Fibroblast of mammary gland (primary cell): Measurements from ENCODE around the gene ZBTB7C.

Source experiments
- DNase-seq: peaks from one replicate; pipeline ENCODE4 v3.0.0-alpha.2; 2010; ENCODE audit warnings: low read depth
- H3K4me3 ChIP-seq: 2 replicates; pipeline ENCODE4 v1.5.1; 2011; ENCODE audit warnings: low read depth, mild to moderate bottlenecking, low read length, moderate library complexity; ENCODE audit not compliant: control insufficient read depth
- TF ChIP-seq, protein P1 (sequence below): conservative IDR thresholded peaks from 2 replicates; pipeline ENCODE4 v1.5.1; 2011; ENCODE audit warnings: low read depth, low read length, inconsistent platforms; ENCODE audit not compliant: control insufficient read depth, insufficient read depth

ZBTB7C gene

DNA sequence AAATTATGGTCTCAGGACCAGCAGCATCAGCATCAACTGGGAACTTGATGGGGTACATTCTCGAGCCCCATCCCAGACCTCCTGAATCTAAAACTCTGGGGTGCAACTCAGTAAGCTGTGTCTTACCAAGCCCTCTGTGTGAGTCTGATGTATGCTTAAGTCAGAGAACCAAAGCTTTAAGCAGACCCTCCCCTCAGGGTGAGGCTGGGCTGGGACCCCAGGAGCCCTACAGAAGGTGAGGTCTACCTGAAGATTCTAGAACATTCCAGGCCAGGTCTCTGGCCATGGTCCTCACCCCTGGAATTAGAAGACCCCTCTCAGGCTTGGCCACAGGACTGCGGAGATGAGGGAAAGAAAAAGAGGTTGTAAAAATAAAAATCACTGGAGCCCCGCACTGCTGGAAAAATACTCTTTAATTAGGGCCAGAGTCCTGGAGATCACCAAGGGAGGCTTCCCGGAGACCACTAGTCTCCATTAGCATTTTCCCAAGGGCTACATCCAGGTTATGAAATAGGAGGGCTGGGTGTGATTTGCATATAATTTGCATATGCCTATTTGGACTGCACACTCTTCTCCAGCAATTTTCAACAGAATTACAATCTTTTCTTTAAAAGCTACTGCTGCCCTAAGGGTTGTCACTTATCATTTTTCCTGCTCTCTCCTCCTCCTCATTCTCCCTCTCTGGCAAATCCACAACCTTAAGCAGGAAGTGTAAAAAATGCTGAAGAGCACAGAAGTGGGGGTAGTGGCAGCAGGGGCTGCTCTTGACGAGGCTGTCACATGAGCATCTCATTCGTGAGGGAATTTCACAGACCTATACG lies 100.2 kb downstream of the ZBTB7C start:
- TF ChIP-seq, protein P1, sequence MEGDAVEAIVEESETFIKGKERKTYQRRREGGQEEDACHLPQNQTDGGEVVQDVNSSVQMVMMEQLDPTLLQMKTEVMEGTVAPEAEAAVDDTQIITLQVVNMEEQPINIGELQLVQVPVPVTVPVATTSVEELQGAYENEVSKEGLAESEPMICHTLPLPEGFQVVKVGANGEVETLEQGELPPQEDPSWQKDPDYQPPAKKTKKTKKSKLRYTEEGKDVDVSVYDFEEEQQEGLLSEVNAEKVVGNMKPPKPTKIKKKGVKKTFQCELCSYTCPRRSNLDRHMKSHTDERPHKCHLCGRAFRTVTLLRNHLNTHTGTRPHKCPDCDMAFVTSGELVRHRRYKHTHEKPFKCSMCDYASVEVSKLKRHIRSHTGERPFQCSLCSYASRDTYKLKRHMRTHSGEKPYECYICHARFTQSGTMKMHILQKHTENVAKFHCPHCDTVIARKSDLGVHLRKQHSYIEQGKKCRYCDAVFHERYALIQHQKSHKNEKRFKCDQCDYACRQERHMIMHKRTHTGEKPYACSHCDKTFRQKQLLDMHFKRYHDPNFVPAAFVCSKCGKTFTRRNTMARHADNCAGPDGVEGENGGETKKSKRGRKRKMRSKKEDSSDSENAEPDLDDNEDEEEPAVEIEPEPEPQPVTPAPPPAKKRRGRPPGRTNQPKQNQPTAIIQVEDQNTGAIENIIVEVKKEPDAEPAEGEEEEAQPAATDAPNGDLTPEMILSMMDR, result no peak

DNA sequence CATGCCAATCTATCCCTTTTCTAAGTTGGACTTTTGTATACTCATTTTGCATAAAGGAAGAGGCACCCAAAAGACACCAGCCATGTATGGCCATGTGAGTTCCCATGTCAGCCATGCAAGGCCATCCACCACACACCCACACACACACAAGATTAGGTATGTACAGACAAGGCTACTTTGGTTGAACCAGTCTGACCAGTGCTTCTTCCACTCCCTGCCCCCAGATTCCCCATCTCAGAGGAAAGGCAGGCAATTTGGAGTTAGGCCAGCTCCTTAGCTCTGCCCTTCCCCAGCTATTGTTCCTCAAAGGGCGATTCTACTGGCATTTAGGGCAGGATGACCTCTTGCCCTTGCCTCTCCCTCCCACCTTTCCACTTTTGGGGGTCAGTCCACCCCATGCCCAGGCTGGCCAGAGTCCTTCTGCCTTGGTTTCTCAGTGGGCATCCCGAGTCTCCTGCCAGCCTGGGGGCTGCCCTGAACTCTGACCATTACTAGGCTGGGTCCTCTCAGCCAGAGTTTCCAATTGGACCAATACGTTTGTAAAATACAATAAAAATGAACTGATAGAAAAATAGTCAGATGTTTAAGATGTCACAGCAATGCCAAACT lies 101.1 kb downstream of the ZBTB7C start:
- no peak for DNase-seq
- TF ChIP-seq, protein P1, result no peak
- no peak overlapping the region for H3K4me3 ChIP-seq

More for the DNA sequence above, 100.2 kb downstream of the ZBTB7C start:
- H3K4me3 ChIP-seq, result no peak overlapping the region
- DNase-seq, result no peak

DNA sequence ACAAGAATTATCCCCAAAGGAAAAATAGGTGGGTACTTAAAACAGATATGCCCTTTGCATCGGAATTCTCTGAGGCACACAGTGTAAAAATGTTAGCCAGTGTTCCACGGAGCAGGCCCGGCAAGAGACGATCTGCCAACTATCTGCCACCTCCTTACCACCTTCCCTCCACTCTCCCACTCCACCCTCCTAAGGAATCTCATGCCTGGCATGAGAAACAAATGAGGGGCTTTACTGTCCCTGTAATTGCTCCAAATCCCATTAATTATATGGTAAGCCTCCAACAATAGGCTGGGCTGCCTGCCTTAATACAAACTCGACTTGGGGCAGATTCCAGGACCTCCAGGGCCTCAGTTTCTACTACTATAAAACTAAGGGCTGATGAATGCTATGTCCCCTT lies 102.3 kb downstream of the ZBTB7C start:
- DNase-seq, result no peak
- no peak overlapping the region for H3K4me3 ChIP-seq
- TF ChIP-seq, protein P1, result no peak

DNA sequence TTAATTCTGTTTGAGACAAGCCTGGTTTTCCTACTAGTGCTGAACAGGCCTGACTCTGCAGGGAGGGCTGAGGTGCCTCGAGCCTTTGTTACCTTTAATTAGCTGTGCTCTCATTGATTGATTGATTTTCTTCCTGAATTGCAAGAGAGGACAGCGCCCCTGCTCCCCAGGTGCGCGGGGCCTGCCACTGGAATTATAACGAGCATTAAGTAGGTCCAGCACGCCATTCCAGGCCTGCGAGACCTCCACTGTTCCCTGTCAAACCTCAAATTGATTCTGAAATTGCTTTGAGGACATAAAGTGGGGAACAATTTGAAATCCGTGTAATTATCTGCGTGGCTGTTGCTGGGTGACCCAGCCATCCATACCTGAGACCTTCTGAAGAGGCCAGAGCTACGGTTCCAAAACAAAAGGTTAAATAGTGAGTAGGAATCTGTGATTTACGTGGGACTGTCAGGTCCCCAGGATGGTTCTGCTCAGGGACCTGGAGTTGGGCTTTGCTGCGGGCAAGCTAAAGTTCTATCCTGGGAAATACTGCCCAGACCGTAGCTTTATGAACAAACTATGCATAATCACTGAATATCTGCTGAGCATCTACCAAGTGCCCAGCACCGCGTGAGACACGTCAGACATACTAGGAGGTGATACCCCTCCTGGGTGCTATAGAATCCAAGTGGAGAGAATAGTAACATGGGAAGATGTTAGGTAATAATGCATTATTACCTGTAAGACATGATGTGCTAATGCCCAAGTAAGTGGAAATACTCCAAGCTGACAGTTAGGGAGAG lies 104.1 kb downstream of the ZBTB7C start:
- no peak overlapping the region for H3K4me3 ChIP-seq
- TF ChIP-seq, protein P1, result no peak
- no peak for DNase-seq

DNA sequence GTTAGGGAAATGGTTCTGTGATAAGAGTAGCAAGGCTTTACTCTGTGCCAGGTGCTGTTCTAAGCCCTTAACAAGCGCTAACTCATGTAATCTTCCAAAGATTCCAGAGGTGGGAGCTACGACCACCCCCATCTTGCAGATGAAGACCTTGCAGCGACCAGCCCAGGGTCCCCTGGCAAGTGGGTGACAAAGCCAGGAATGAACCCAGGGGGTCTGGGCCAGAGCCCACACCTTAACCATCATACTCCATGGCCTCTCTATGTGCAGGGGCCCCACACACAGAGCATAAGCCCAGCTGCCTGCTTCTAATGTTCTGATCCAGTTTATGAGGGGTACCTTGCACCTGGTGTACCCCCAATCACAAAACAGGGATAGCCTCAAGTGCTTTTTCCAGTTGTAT lies 105.3 kb downstream of the ZBTB7C start:
- no peak for DNase-seq
- no peak overlapping the region for H3K4me3 ChIP-seq
- TF ChIP-seq, protein P1, result no peak

DNA sequence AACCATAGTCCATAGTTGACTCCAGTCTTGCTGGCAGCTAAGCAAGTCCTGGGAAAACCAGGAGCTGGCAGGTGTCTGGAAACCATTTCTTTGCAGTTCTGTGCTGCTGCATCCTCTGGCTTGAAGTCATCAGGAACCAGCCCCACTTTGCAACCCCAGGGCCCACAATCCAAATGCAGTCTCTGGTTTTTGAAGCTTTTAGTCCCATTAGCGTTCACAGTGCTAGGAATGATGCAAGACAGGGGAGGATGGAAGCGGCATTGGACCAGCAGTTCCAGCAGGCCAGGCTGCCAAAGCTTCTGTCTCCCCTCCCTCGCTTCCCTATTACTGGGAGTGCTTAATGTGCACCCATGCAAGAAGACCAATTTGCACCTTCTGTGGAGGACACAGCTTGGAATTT lies 106.4 kb downstream of the ZBTB7C start:
- DNase-seq, result no peak
- no peak overlapping the region for H3K4me3 ChIP-seq
- TF ChIP-seq, protein P1, result no peak
